Breast epithelium (tissue), 3 donors: ENCODE data around the gene SERINC2.

Experiments
- CTCF ChIP-seq, 3 donors: fragments of 450-650 bp; IDR thresholded peaks; one replicate each; pipeline ENCODE4 v1.5.1; 2016 to 2017; ENCODE audit warnings: antibody characterized with exemption in 3 of 3, mild to moderate bottlenecking in 3 of 3, moderate library complexity in 3 of 3
- POLR2A ChIP-seq: fragments of 450-650 bp; IDR thresholded peaks from one replicate; pipeline ENCODE4 v1.6.1; 2016; ENCODE audit warnings: antibody characterized with exemption, mild to moderate bottlenecking, moderate library complexity

GRCh38 chr1:31387612-31388011 lies 25.4 kb upstream of the SERINC2 start:
- TF ChIP-seq CTCF (IDR thresholded peaks at IDR 0.05) (no peak), POLR2A (no peak)
